GM18498 (cell line): ENCODE data around the gene PHOSPHO2.

ENCODE experiments used
- ATAC-seq: cut with Tn5 transposase; IDR thresholded peaks from one replicate; pipeline ENCODE4 v1.9.1; 2021; ENCODE audit warnings: mild to moderate bottlenecking, moderate library complexity; ENCODE audit not compliant: unreplicated experiment

Gene PHOSPHO2

GRCh38 chr2:169694113-169694893, at the start of gene PHOSPHO2, which contains the start of gene CFAP210:
Gene PHOSPHO2 (plus strand): TSS chr2:169694469. CDS start chr2:169700972, 6,503 bp downstream.
Gene CFAP210 (minus strand): TSS chr2:169694405. CDS start chr2:169694327, 78 bp downstream.
- peak; percentile 100 for ATAC-seq

GRCh38 chr2:169647496-169647895, 46.8 kb upstream of the PHOSPHO2 start:
- no peak for ATAC-seq

- ATAC-seq, result no peak
Measured at GRCh38 chr2:169649278-169649677, 45.0 kb upstream of the PHOSPHO2 start.

GRCh38 chr2:169653636-169654035, 40.6 kb upstream of the PHOSPHO2 start:
- no peak for ATAC-seq

- no peak for ATAC-seq
Measured at GRCh38 chr2:169656164-169656563, 38.1 kb upstream of the PHOSPHO2 start.

GRCh38 chr2:169658877-169659276, 35.4 kb upstream of the PHOSPHO2 start:
- no peak for ATAC-seq

GRCh38 chr2:169659320-169659719, 34.9 kb upstream of the PHOSPHO2 start:
- ATAC-seq, result no peak

GRCh38 chr2:169661265-169661664, 33.0 kb upstream of the PHOSPHO2 start:
- ATAC-seq, result no peak

GRCh38 chr2:169662744-169663143, 31.5 kb upstream of the PHOSPHO2 start:
- no peak for ATAC-seq

GRCh38 chr2:169663247-169663646, 31.0 kb upstream of the PHOSPHO2 start:
- ATAC-seq, result no peak

- no peak for ATAC-seq
Measured at GRCh38 chr2:169664600-169664977, 29.7 kb upstream of the PHOSPHO2 start.

- ATAC-seq, result no peak
Measured at GRCh38 chr2:169664978-169665930, 29.0 kb upstream of the PHOSPHO2 start.

GRCh38 chr2:169667583-169667982, 26.7 kb upstream of the PHOSPHO2 start:
- no peak for ATAC-seq

- ATAC-seq, result peak; percentile 93
Measured at GRCh38 chr2:169670215-169670651, 24.0 kb upstream of the PHOSPHO2 start.

GRCh38 chr2:169670937-169671336, 23.3 kb upstream of the PHOSPHO2 start:
- ATAC-seq, result no peak

- no peak for ATAC-seq
Measured at GRCh38 chr2:169672406-169672805, 21.9 kb upstream of the PHOSPHO2 start.

GRCh38 chr2:169673106-169673505, 21.2 kb upstream of the PHOSPHO2 start:
- no peak for ATAC-seq

GRCh38 chr2:169673921-169674320, 20.3 kb upstream of the PHOSPHO2 start:
- no peak for ATAC-seq

GRCh38 chr2:169676357-169676756, 17.9 kb upstream of the PHOSPHO2 start:
- ATAC-seq, result no peak

- ATAC-seq, result no peak
Measured at GRCh38 chr2:169676850-169677249, 17.4 kb upstream of the PHOSPHO2 start.

- ATAC-seq, result no peak
Measured at GRCh38 chr2:169683054-169683424, 11.2 kb upstream of the PHOSPHO2 start.
